ENCODE measurements around the gene OTX1. TPM values are rescaled to one million over a fixed set of nuclear protein-coding genes. Genes with fewer than 3 reads are reported as not detected.

OTX1 gene
- total RNA-seq, 1 donor from 2014 or later, result 31.9 TPM

DNA sequence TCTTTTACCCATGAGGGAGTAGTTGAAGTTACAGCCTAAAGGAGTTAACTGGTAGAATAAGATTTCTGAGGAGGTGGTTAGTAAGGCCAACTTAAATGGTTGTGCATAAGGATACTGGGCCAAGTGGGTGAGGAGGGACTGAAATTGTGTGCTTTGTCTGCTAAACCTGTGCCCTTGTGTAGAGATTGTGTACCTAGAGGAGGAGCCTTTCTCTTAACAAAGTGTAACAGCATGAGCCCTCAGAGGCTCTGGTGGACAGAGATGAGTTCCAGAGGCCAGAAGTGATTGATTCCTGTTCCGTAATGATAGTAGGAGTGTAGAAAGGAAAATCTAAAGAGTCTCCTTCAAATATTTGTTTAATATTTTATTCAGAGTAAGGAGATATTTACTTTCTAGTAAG lies 42.9 kb downstream of the OTX1 start:
- H3K9me3 Mint-ChIP-seq, result no peaks in the 10 kb centered on the region
- H3K27ac Mint-ChIP-seq, result no peak overlapping the region
- H3K4me3 Mint-ChIP-seq, result no peak overlapping the region
- no peaks in the 10 kb centered on the region for H3K27me3 Mint-ChIP-seq
- no peaks in the 10 kb centered on the region for H3K4me1 Mint-ChIP-seq (ENCODE audit: unreplicated experiment)
- no peak for DNase-seq (ENCODE audit: extremely low spot score, unreplicated experiment)
- TF ChIP-seq, protein P1, sequence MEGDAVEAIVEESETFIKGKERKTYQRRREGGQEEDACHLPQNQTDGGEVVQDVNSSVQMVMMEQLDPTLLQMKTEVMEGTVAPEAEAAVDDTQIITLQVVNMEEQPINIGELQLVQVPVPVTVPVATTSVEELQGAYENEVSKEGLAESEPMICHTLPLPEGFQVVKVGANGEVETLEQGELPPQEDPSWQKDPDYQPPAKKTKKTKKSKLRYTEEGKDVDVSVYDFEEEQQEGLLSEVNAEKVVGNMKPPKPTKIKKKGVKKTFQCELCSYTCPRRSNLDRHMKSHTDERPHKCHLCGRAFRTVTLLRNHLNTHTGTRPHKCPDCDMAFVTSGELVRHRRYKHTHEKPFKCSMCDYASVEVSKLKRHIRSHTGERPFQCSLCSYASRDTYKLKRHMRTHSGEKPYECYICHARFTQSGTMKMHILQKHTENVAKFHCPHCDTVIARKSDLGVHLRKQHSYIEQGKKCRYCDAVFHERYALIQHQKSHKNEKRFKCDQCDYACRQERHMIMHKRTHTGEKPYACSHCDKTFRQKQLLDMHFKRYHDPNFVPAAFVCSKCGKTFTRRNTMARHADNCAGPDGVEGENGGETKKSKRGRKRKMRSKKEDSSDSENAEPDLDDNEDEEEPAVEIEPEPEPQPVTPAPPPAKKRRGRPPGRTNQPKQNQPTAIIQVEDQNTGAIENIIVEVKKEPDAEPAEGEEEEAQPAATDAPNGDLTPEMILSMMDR (conservative IDR thresholded peaks at IDR 0.05), result no peak
- no peaks in the 10 kb centered on the region for H3K36me3 Mint-ChIP-seq

DNA sequence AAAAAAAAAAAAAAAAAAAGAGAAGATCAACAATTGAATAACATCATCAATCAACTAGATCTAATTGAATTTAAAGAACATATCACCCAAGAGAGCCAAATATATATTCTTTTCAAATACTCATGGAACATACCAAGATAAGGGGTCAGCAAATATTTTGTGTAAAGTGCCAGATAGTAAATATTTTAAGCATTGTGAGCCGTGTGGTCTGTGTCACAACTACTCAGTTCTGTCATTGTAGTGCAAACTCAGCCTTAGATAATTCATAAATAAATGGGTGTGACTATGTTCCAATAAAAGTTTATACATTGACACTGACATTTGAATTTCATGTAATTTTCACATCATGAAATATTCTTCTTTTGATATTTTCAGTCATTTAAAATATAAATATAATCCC lies 45.9 kb downstream of the OTX1 start:
- Mint-ChIP-seq H3K9me3 (no peaks in the 10 kb centered on the region), H3K27ac (no peak overlapping the region), H3K36me3 (no peaks in the 10 kb centered on the region), H3K27me3 (no peaks in the 10 kb centered on the region), H3K4me3 (no peak overlapping the region), H3K4me1 (ENCODE audit: unreplicated experiment) (no peaks in the 10 kb centered on the region)
- DNase-seq (ENCODE audit: extremely low spot score, unreplicated experiment), result no peak
- TF ChIP-seq, protein P1 (conservative IDR thresholded peaks at IDR 0.05), result no peak

DNA sequence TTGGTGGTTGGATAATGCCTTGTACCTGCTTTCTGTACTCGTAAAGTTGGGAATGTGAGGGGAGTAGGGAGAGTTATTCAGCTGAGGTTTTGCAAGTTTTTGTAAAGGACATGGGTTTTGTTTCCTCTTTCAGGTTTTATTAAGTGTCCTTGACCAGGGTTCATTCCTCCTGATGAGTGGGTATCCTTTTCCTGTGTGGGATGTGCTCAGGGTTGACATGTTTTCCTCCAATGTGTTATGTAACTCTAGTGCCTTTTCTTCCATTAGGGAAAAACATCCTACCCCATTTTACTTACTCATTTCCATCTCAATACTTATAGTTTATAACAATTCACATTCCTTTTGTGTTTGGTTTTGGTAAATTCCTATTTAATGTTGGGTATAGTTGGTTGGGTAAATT lies 48.4 kb downstream of the OTX1 start:
- TF ChIP-seq, protein P1 (conservative IDR thresholded peaks at IDR 0.05), result no peak
- Mint-ChIP-seq H3K4me1 (ENCODE audit: unreplicated experiment) (no peaks in the 10 kb centered on the region), H3K36me3 (no peaks in the 10 kb centered on the region), H3K4me3 (no peak overlapping the region), H3K9me3 (peaks cover 5% of the 10 kb centered on the region), H3K27me3 (no peaks in the 10 kb centered on the region), H3K27ac (no peak overlapping the region)
- DNase-seq (ENCODE audit: extremely low spot score, unreplicated experiment), result no peak

DNA sequence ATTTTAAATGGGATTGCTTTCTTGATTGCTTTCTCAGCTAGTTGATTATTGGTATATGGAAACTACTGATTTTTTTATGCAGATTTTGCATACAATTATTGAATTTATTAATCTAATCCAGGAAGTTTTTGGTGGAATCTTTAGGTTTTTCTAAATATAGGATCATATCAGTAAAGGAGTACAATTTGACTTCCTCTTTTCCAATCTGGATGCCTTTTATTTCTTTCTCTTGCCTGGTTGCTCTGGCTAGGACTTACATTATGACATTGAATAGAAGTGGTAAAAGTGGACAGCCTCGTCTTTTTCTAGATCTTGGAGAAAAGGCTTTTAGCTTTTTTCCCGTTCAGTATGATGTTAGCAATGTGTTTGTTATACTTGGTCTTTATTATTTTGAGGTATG lies 51.3 kb downstream of the OTX1 start:
- H3K27ac Mint-ChIP-seq, result no peak overlapping the region
- H3K4me3 Mint-ChIP-seq, result no peak overlapping the region
- peaks cover 20% of the 10 kb centered on the region for H3K9me3 Mint-ChIP-seq
- H3K4me1 Mint-ChIP-seq (ENCODE audit: unreplicated experiment), result no peaks in the 10 kb centered on the region
- TF ChIP-seq, protein P1 (conservative IDR thresholded peaks at IDR 0.05), result no peak
- no peak for DNase-seq (ENCODE audit: extremely low spot score, unreplicated experiment)
- no peaks in the 10 kb centered on the region for H3K27me3 Mint-ChIP-seq
- peaks cover 8% of the 10 kb centered on the region for H3K36me3 Mint-ChIP-seq

DNA sequence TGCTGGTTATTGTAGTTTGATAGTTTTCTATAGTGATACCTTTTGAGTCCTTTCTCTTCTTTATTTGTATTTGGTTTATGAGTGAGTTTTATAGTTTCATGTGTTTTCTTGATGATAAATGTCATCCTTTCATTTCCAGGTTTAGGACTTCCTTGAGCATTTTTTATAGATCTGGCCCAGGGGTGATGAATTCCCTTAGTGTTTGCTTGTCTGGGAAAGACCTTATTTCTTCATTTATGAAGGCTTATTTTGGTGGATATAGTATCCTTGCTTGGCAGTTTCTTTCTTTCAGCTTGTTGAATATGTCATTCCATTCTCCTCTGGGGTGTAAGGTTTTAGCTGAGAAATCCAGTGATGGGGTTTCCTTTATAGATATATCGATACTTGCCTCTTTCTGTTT lies 53.9 kb downstream of the OTX1 start:
- H3K4me1 Mint-ChIP-seq (ENCODE audit: unreplicated experiment), result no peaks in the 10 kb centered on the region
- peaks cover 8% of the 10 kb centered on the region for H3K36me3 Mint-ChIP-seq
- no peak overlapping the region for H3K4me3 Mint-ChIP-seq
- H3K27ac Mint-ChIP-seq, result no peak overlapping the region
- H3K27me3 Mint-ChIP-seq, result no peaks in the 10 kb centered on the region
- TF ChIP-seq, protein P1 (conservative IDR thresholded peaks at IDR 0.05), result no peak
- no peak for DNase-seq (ENCODE audit: extremely low spot score, unreplicated experiment)
- peaks cover 20% of the 10 kb centered on the region for H3K9me3 Mint-ChIP-seq

Data from type B pancreatic cell (in vitro differentiated cells).